ENCODE measurements around the gene PCED1A.

DNA sequence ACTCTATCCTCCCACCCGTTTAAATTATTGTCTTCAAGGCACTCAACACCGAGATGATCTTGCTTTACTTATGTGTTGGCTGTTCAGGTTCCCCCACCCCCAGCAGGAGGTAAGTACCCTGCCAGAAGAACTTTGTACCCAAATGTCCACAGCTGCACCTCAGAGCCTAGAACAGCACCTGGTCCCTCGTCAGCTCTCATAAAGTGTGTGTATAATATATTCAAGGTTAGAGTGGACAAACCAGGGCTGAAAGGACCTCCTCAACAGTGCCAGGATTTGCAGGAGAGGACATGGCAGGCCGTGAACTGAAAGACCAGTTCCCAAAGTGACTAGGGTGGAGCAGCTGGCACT lies 34.1 kb downstream of the PCED1A start:
- TF ChIP-seq, protein P1, sequence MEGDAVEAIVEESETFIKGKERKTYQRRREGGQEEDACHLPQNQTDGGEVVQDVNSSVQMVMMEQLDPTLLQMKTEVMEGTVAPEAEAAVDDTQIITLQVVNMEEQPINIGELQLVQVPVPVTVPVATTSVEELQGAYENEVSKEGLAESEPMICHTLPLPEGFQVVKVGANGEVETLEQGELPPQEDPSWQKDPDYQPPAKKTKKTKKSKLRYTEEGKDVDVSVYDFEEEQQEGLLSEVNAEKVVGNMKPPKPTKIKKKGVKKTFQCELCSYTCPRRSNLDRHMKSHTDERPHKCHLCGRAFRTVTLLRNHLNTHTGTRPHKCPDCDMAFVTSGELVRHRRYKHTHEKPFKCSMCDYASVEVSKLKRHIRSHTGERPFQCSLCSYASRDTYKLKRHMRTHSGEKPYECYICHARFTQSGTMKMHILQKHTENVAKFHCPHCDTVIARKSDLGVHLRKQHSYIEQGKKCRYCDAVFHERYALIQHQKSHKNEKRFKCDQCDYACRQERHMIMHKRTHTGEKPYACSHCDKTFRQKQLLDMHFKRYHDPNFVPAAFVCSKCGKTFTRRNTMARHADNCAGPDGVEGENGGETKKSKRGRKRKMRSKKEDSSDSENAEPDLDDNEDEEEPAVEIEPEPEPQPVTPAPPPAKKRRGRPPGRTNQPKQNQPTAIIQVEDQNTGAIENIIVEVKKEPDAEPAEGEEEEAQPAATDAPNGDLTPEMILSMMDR (IDR thresholded peaks at IDR 0.05; ENCODE audit: insufficient read depth, low read length): no peak
- TF ChIP-seq GABPA (IDR thresholded peaks at IDR 0.05; ENCODE audit: low read depth): no peak
- TF ChIP-seq POLR2AphosphoS5 (IDR thresholded peaks at IDR 0.05; ENCODE audit: low read depth): no peak
- TF ChIP-seq SPI1 (IDR thresholded peaks at IDR 0.05; ENCODE audit: borderline replicate concordance, low read depth): no peak
- TF ChIP-seq, protein P2, sequence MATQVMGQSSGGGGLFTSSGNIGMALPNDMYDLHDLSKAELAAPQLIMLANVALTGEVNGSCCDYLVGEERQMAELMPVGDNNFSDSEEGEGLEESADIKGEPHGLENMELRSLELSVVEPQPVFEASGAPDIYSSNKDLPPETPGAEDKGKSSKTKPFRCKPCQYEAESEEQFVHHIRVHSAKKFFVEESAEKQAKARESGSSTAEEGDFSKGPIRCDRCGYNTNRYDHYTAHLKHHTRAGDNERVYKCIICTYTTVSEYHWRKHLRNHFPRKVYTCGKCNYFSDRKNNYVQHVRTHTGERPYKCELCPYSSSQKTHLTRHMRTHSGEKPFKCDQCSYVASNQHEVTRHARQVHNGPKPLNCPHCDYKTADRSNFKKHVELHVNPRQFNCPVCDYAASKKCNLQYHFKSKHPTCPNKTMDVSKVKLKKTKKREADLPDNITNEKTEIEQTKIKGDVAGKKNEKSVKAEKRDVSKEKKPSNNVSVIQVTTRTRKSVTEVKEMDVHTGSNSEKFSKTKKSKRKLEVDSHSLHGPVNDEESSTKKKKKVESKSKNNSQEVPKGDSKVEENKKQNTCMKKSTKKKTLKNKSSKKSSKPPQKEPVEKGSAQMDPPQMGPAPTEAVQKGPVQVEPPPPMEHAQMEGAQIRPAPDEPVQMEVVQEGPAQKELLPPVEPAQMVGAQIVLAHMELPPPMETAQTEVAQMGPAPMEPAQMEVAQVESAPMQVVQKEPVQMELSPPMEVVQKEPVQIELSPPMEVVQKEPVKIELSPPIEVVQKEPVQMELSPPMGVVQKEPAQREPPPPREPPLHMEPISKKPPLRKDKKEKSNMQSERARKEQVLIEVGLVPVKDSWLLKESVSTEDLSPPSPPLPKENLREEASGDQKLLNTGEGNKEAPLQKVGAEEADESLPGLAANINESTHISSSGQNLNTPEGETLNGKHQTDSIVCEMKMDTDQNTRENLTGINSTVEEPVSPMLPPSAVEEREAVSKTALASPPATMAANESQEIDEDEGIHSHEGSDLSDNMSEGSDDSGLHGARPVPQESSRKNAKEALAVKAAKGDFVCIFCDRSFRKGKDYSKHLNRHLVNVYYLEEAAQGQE (IDR thresholded peaks at IDR 0.05; ENCODE audit: insufficient replicate concordance, low read depth): no peak
